Spleen (tissue), 7 donors: ENCODE data around the gene TSPAN14.

Source experiments
- CTCF ChIP-seq, 11 experiments: fragments of 200-600 bp in 7 of 11; fragments of 450-650 bp in 4 of 11; sonication (generic) in 4 of 11; IDR thresholded peaks in 8 of 11; conservative IDR thresholded peaks in 3 of 11; 1 replicate in 7 of 11; 2 replicates in 4 of 11; pipeline versions ENCODE4 v1.4.0 to v1.8.0; 2016 to 2021; ENCODE audit warnings: antibody characterized with exemption in 11 of 11, inconsistent platforms in 4 of 11, mild to moderate bottlenecking in 1 of 11
- POLR2A ChIP-seq, 3 donors: fragments of 450-650 bp; IDR thresholded peaks; one replicate each; pipeline ENCODE4 v1.5.1; 2017; ENCODE audit warnings: antibody characterized with exemption in 3 of 3, mild to moderate bottlenecking in 1 of 3
- POLR2AphosphoS5 ChIP-seq, 3 donors: sonication (generic); formaldehyde crosslinking; IDR thresholded peaks; one replicate each; pipeline ENCODE4 v1.5.1; 2017; ENCODE audit warnings: antibody characterized with exemption in 3 of 3
- donor health status: DM: no; HTN: no; CAD: no; lungs with moderate emphysema.
- donor health status: DM: no; HTN: no; CAD: no.
- donor health status: DM: no; HTN: no; CAD: no.

DNA sequence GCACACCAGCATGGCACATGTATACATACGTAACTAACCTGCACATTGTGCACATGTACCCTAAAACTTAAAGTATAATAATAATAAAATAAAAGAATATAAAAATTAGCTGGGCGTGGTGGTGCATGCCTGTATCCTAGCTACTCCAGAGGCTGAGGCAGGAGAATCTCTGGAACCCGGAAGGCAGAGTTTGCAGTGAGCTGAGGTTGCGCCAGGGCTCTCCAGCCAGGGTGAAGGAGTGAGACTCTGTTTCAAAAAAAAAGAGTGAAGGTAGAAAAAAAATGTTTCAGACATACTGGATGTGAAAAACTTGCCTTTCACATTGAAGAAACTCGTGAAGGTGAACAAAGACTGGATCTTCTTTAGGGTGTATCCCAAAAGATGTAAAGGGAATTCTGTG lies 26.7 kb downstream of the TSPAN14 start:
- TF ChIP-seq POLR2A (IDR thresholded peaks at IDR 0.05) (no peak), CTCF (IDR thresholded peaks at IDR 0.05 in 8 of 11, conservative IDR thresholded peaks at IDR 0.05 in 3 of 11) (no peak), POLR2AphosphoS5 (IDR thresholded peaks at IDR 0.05) (no peak)
